HepG2 (cell line): ENCODE data around the gene BBIP1. TPM values are rescaled to one million over a fixed set of nuclear protein-coding genes. Genes with fewer than 3 reads are reported as not detected.

Source experiments
- ADNP ChIP-seq: sonication (generic); formaldehyde crosslinking; IDR thresholded peaks from 2 replicates; pipeline ENCODE4 v1.4.0; 2020; ENCODE audit warnings: missing genetic modification reagents
- CC2D1A ChIP-seq: sonication (generic); formaldehyde crosslinking; IDR thresholded peaks from 2 replicates; pipeline ENCODE4 v1.8.1; 2023; ENCODE audit warnings: mild to moderate bottlenecking, missing genetic modification reagents
- KDM5B ChIP-seq: sonication (generic); formaldehyde crosslinking; IDR thresholded peaks from 2 replicates; pipeline ENCODE4 v1.4.0; 2020; ENCODE audit warnings: missing genetic modification reagents, mild to moderate bottlenecking, borderline replicate concordance
- MXI1 ChIP-seq: IDR thresholded peaks from 3 replicates; pipeline ENCODE4 v1.6.1; 2012; ENCODE audit warnings: low read depth, low read length, inconsistent platforms, borderline replicate concordance
- TCF12 ChIP-seq, 2 experiments: fragments of 450-650 bp in 1 of 2; sonication (generic) in 1 of 2; formaldehyde crosslinking in 1 of 2; IDR thresholded peaks; 2 replicates each; pipeline versions ENCODE4 v1.6.1 to v1.8.0; 2017 to 2022; ENCODE audit warnings: antibody characterized with exemption in 1 of 2, mild to moderate bottlenecking in 1 of 2, missing genetic modification reagents in 1 of 2, moderate library complexity in 1 of 2
- YY1 ChIP-seq: IDR thresholded peaks from 2 replicates; pipeline ENCODE4 v1.6.1; 2011; ENCODE audit warnings: low read length, low read depth, moderate library complexity, mild to moderate bottlenecking; ENCODE audit not compliant: insufficient read depth, insufficient replicate concordance
- ZFX ChIP-seq: sonication (generic); formaldehyde crosslinking; IDR thresholded peaks from 2 replicates; pipeline ENCODE4 v1.4.0; 2020; ENCODE audit warnings: mild to moderate bottlenecking, low read depth, missing genetic modification reagents, moderate library complexity
- ZNF274 ChIP-seq: sonication (generic); formaldehyde crosslinking; IDR thresholded peaks from 2 replicates; pipeline ENCODE4 v1.5.1; 2020; ENCODE audit warnings: mild to moderate bottlenecking, missing genetic modification reagents
- ZNF292 ChIP-seq: sonication (generic); formaldehyde crosslinking; IDR thresholded peaks from 2 replicates; pipeline ENCODE4 v1.8.1; 2022; ENCODE audit warnings: mild to moderate bottlenecking, low read depth, missing genetic modification reagents, borderline replicate concordance
- ZNF33B ChIP-seq: sonication (generic); formaldehyde crosslinking; IDR thresholded peaks from 2 replicates; pipeline ENCODE4 v1.5.1; 2020; ENCODE audit warnings: mild to moderate bottlenecking, missing genetic modification reagents
- ZNF501 ChIP-seq: sonication (generic); formaldehyde crosslinking; IDR thresholded peaks from 2 replicates; pipeline ENCODE4 v1.5.1; 2020; ENCODE audit warnings: mild to moderate bottlenecking, moderate library complexity, missing genetic modification reagents
- ZNF639 ChIP-seq: conservative IDR thresholded peaks from 2 replicates; pipeline ENCODE4 v1.6.1; 2018; ENCODE audit warnings: missing genetic modification reagents
- polyA plus RNA-seq, 8 experiments: library from polyadenylated mRNA; depleted of rRNA in 3 of 8; stranded (reverse) in 7 of 8; unstranded in 1 of 8; fragments of >200 nt; fragmentation: Illumina TruSeq in 4 of 8; extraction: Trizol in 4 of 8; gene quantifications; 2 replicates each; pipeline versions ENCODE4 v1.2.1 to v1.2.3, GENCODE V29; 2011 to 2016; ENCODE audit warnings: low read depth in 4 of 8, missing spikeins in 1 of 8, mixed read lengths in 1 of 8; ENCODE audit not compliant: insufficient read depth in 1 of 8
- total RNA-seq, 5 experiments: library from RNA; depleted of rRNA; stranded (reverse); fragments of >200 nt; fragmentation: Illumina TruSeq; extraction: Trizol; gene quantifications; 2 replicates each; pipeline ENCODE4 v1.2.3, GENCODE V29; 2016; ENCODE audit warnings: low read depth in 1 of 5
- TF ChIP-seq, protein P1 (sequence below): sonication (generic); formaldehyde crosslinking; IDR thresholded peaks from 2 replicates; pipeline ENCODE4 v1.4.0; 2020; ENCODE audit warnings: missing genetic modification reagents
- TF ChIP-seq, protein P2 (sequence below): sonication (generic); formaldehyde crosslinking; IDR thresholded peaks from 2 replicates; pipeline ENCODE4 v1.4.0; 2020; ENCODE audit warnings: missing genetic modification reagents

The BBIP1 gene
- total and polyA plus RNA-seq, 2 of the 13 experiments (the other 11 are each of a cell fraction or from before 2014, with no cell fraction given) = 18.3 to 24.1 TPM

GRCh38 chr10:110860576-110861241, 58.3 kb downstream of the BBIP1 start (continued):
- TF ChIP-seq, protein P1, sequence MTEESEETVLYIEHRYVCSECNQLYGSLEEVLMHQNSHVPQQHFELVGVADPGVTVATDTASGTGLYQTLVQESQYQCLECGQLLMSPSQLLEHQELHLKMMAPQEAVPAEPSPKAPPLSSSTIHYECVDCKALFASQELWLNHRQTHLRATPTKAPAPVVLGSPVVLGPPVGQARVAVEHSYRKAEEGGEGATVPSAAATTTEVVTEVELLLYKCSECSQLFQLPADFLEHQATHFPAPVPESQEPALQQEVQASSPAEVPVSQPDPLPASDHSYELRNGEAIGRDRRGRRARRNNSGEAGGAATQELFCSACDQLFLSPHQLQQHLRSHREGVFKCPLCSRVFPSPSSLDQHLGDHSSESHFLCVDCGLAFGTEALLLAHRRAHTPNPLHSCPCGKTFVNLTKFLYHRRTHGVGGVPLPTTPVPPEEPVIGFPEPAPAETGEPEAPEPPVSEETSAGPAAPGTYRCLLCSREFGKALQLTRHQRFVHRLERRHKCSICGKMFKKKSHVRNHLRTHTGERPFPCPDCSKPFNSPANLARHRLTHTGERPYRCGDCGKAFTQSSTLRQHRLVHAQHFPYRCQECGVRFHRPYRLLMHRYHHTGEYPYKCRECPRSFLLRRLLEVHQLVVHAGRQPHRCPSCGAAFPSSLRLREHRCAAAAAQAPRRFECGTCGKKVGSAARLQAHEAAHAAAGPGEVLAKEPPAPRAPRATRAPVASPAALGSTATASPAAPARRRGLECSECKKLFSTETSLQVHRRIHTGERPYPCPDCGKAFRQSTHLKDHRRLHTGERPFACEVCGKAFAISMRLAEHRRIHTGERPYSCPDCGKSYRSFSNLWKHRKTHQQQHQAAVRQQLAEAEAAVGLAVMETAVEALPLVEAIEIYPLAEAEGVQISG (CRISPR knock-in tag) = no peak
- TF ChIP-seq ZNF33B (CRISPR knock-in tag) (no peak), MXI1 (no peak), KDM5B (peak; percentile 45; the same call in 1 of the 2 replicates), ADNP (no peak), ZFX (CRISPR knock-in tag) (peak; percentile 58; the same call in 1 of the 2 replicates), ZNF501 (CRISPR knock-in tag) (peak; percentile 57; the same call in 1 of the 2 replicates), TCF12 (IDR thresholded peaks at IDR 0.05) (no peak), TCF12 (CRISPR knock-in tag; IDR thresholded peaks at IDR 0.05) (0 out of 2 replicates have a peak, but pooled peaks have one; percentile 28), CC2D1A (0 out of 2 replicates have a peak, but pooled peaks have one; percentile 33), YY1 (peak; percentile 60), ZNF292 (CRISPR knock-in tag) (peak; percentile 61; the same call in 1 of the 2 replicates), ZNF274 (CRISPR knock-in tag) (0 out of 2 replicates have a peak, but pooled peaks have one; percentile 64), ZNF639 (CRISPR knock-in tag) (no peak)
- TF ChIP-seq, protein P2, sequence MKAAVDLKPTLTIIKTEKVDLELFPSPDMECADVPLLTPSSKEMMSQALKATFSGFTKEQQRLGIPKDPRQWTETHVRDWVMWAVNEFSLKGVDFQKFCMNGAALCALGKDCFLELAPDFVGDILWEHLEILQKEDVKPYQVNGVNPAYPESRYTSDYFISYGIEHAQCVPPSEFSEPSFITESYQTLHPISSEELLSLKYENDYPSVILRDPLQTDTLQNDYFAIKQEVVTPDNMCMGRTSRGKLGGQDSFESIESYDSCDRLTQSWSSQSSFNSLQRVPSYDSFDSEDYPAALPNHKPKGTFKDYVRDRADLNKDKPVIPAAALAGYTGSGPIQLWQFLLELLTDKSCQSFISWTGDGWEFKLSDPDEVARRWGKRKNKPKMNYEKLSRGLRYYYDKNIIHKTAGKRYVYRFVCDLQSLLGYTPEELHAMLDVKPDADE (CRISPR knock-in tag) = no peak
